H9 (cell line): ENCODE measurements around the gene ARF4. TPM values are rescaled to one million over a fixed set of nuclear protein-coding genes. Genes with fewer than 3 reads are reported as not detected.

Experiments used
- DNase-seq: peaks from one replicate; pipeline ENCODE4 v3.0.0-alpha.2; 2017
- H2AFZ ChIP-seq: one replicate; pipeline ENCODE4 v1.6.1; 2013; ENCODE audit warnings: mild to moderate bottlenecking, low read length, control low read depth, moderate library complexity
- H2AK5ac ChIP-seq: 2 replicates; pipeline ENCODE4 v1.6.1; 2013; ENCODE audit warnings: low read length, control low read depth, mixed read lengths; ENCODE audit not compliant: insufficient read length
- H2BK120ac ChIP-seq: one replicate; pipeline ENCODE4 v1.6.1; 2013; ENCODE audit warnings: low read depth, mild to moderate bottlenecking, low read length, control low read depth, inconsistent platforms; ENCODE audit not compliant: poor library complexity, severe bottlenecking
- H2BK12ac ChIP-seq: 2 replicates; pipeline ENCODE4 v1.6.1; 2013; ENCODE audit warnings: low read length, control low read depth, mixed read lengths, low read depth; ENCODE audit not compliant: insufficient read length
- H2BK15ac ChIP-seq: 2 replicates; pipeline ENCODE4 v1.6.1; 2013; ENCODE audit warnings: low read depth, low read length, control low read depth
- H2BK20ac ChIP-seq: one replicate; pipeline ENCODE4 v1.6.1; 2013; ENCODE audit warnings: low read depth, mild to moderate bottlenecking, low read length, control low read depth, inconsistent platforms; ENCODE audit not compliant: poor library complexity, severe bottlenecking
- H2BK5ac ChIP-seq: 2 replicates; pipeline ENCODE4 v1.6.1; 2013; ENCODE audit warnings: low read length, control low read depth, mixed read lengths; ENCODE audit not compliant: insufficient read length
- H3K14ac ChIP-seq: 2 replicates; pipeline ENCODE4 v1.6.1; 2013; ENCODE audit warnings: low read length, control low read depth; ENCODE audit not compliant: insufficient read depth
- H3K18ac ChIP-seq: 2 replicates; pipeline ENCODE4 v1.6.1; 2013; ENCODE audit warnings: low read depth, mild to moderate bottlenecking, mixed read lengths, low read length, control low read depth; ENCODE audit not compliant: insufficient read length
- H3K23ac ChIP-seq: 2 replicates; pipeline ENCODE4 v1.6.1; 2013; ENCODE audit warnings: low read length, control low read depth, mixed read lengths, low read depth; ENCODE audit not compliant: insufficient read length
- H3K23me2 ChIP-seq: 2 replicates; pipeline ENCODE4 v1.6.1; 2013; ENCODE audit warnings: low read depth, mild to moderate bottlenecking, mixed read lengths, low read length, control low read depth; ENCODE audit not compliant: insufficient read length, poor library complexity, severe bottlenecking
- H3K27ac ChIP-seq: 2 replicates; pipeline ENCODE4 v1.5.1; 2013; ENCODE audit warnings: low read length, control low read depth, mixed read lengths, low read depth; ENCODE audit not compliant: insufficient read length
- H3K27me3 ChIP-seq: 2 replicates; pipeline ENCODE4 v1.6.1; 2013; ENCODE audit warnings: low read length, control low read depth, inconsistent platforms; ENCODE audit not compliant: insufficient read depth
- H3K4ac ChIP-seq: 2 replicates; pipeline ENCODE4 v1.6.1; 2013; ENCODE audit warnings: low read depth, mild to moderate bottlenecking, control low read depth, inconsistent platforms, low read length, moderate library complexity
- H3K4me1 ChIP-seq: 2 replicates; pipeline ENCODE4 v1.6.1; 2013; ENCODE audit warnings: low read length, control low read depth, inconsistent platforms; ENCODE audit not compliant: insufficient read depth
- H3K4me2 ChIP-seq: 2 replicates; pipeline ENCODE4 v1.6.1; 2013; ENCODE audit warnings: low read length, control low read depth, mixed read lengths; ENCODE audit not compliant: insufficient read length, insufficient read depth
- H3K56ac ChIP-seq: 2 replicates; pipeline ENCODE4 v1.6.1; 2013; ENCODE audit warnings: low read depth, mild to moderate bottlenecking, mixed read lengths, low read length, control low read depth; ENCODE audit not compliant: insufficient read length
- H3K79me1 ChIP-seq: 2 replicates; pipeline ENCODE4 v1.6.1; 2013; ENCODE audit warnings: low read depth, mild to moderate bottlenecking, moderate library complexity, low read length, control low read depth, inconsistent platforms; ENCODE audit not compliant: insufficient read depth, poor library complexity, severe bottlenecking
- H3K79me2 ChIP-seq: 2 replicates; pipeline ENCODE4 v1.6.1; 2013; ENCODE audit warnings: low read length, control low read depth, inconsistent platforms; ENCODE audit not compliant: insufficient read depth
- H3K9ac ChIP-seq: 2 replicates; pipeline ENCODE4 v1.6.1; 2013; ENCODE audit warnings: low read length, control low read depth, mixed read lengths; ENCODE audit not compliant: insufficient read length; ENCODE audit errors: extremely low read depth
- H3K9me3 ChIP-seq: one replicate; pipeline ENCODE4 v1.6.1; 2013; ENCODE audit warnings: low read depth, low read length, inconsistent platforms; ENCODE audit not compliant: control insufficient read depth
- H3T11ph ChIP-seq: one replicate; pipeline ENCODE4 v1.6.1; 2013; ENCODE audit warnings: mild to moderate bottlenecking, low read length, control low read depth, inconsistent platforms
- H4K20me1 ChIP-seq: one replicate; pipeline ENCODE4 v1.6.1; 2013; ENCODE audit not compliant: control insufficient read depth, insufficient read length, insufficient read depth
- H4K5ac ChIP-seq: 2 replicates; pipeline ENCODE4 v1.6.1; 2013; ENCODE audit warnings: low read depth, mild to moderate bottlenecking, mixed read lengths, low read length, control low read depth; ENCODE audit not compliant: insufficient read length
- H4K8ac ChIP-seq: replicated peaks from 2 replicates; pipeline ENCODE4 v1.6.1; 2013; ENCODE audit warnings: low read length, control low read depth, mixed read lengths, low read depth; ENCODE audit not compliant: insufficient read length
- H4K91ac ChIP-seq: 2 replicates; pipeline ENCODE4 v1.6.1; 2013; ENCODE audit warnings: low read depth, mild to moderate bottlenecking, moderate library complexity, mixed read lengths, low read length, control low read depth; ENCODE audit not compliant: insufficient read length
- H3K27ac Mint-ChIP-seq, 3 experiments: 2 replicates in 2 of 3; 3 replicates in 1 of 3; pipeline ENCODE4 v1.8.0; 2020 to 2021; ENCODE audit warnings: mixed read lengths in 3 of 3, mild to moderate bottlenecking in 1 of 3, moderate library complexity in 1 of 3
- H3K27me3 Mint-ChIP-seq: 2 replicates; pipeline ENCODE4 v1.8.0; 2021; ENCODE audit warnings: low read depth, mild to moderate bottlenecking, moderate library complexity, mixed read lengths
- H3K36me3 Mint-ChIP-seq, 3 experiments: 2 replicates in 2 of 3; 3 replicates in 1 of 3; pipeline ENCODE4 v1.8.0; 2020 to 2021; ENCODE audit warnings: low read depth in 3 of 3, mixed read lengths in 3 of 3; ENCODE audit not compliant: insufficient read depth in 1 of 3
- H3K4me1 Mint-ChIP-seq, 2 experiments: 2 replicates each; pipeline ENCODE4 v1.8.0; 2020; ENCODE audit warnings: mixed read lengths in 2 of 2
- H3K4me3 Mint-ChIP-seq, 2 experiments: 2 replicates in 1 of 2; 3 replicates in 1 of 2; pipeline ENCODE4 v1.8.0; 2020 to 2021; ENCODE audit warnings: mild to moderate bottlenecking in 2 of 2, mixed read lengths in 2 of 2, moderate library complexity in 1 of 2
- H3K9me3 Mint-ChIP-seq, 2 experiments: 2 replicates in 1 of 2; 3 replicates in 1 of 2; pipeline ENCODE4 v1.8.0; 2020; ENCODE audit warnings: mild to moderate bottlenecking in 2 of 2, mixed read lengths in 2 of 2, moderate library complexity in 1 of 2
- WGBS: extraction: QIAGEN DNeasy Blood & Tissue Kit; methylation state at CpG from one replicate; pipeline ENCODE4 v1.1.7; 2013; ENCODE audit warnings: missing lambda C conversion rate, low lambda C conversion rate, mixed read lengths; ENCODE audit not compliant: insufficient read length; ENCODE audit errors: extremely low coverage; 5-methylcytosine and 5-hydroxymethylcytosine counted together
- total RNA-seq: library from RNA; stranded (reverse); gene quantifications from 2 replicates; pipeline ENCODE4 v1.2.1, GENCODE V29; 2021
- TF ChIP-seq, protein P1 (sequence below): fragments of 200-600 bp; sonication (generic); conservative IDR thresholded peaks from 3 replicates; pipeline ENCODE4 v1.8.0; 2021; ENCODE audit warnings: antibody characterized with exemption, mild to moderate bottlenecking

The ARF4 gene
- total RNA-seq, 1 experiment from 2014 or later: 160 TPM

DNA sequence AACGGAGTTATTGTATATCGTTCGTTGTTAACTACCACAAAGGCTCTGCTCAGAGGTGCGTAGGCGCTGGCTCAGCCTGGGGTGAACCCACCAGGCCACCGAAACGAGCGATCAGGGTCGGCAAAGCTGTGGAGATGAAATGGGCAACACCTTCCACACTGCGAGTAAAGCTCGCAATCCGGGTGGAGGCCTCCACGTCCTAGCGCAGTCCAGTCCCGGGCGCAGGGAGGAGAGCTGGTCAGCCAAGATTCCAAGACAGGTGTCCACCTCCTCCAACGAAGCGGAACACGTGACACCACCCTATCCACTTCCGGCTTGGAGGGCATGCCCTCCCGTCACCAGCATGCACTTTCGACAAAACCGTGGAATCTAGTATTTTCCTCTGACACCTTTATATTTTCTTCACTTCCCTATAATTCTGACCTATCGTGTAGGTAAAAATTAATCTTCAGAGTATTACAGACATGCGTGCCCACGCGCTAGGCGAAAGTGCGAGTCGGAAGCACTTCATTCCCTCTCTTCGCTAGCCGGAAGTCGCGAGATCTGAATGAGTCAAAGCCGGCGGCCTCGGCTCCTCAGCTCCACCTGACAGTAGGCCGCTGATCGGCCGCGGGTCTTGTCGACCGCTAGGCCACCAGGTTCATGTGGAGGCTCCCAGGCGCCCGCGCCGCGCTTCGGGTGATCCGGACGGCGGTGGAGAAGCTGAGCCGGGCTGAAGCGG, 41.2 kb downstream of the ARF4 start, which contains the start of gene PDE12:
PDE12 (plus strand) TSS at position 537 of the 721 bp plus-strand sequence; CDS start at position 643, 106 bp downstream.
- no peaks in the 10 kb centered on the region for H3K4me1 ChIP-seq
- no peak within 1 kb of the TSS for H2BK20ac ChIP-seq

More for the DNA sequence above, 41.2 kb downstream of the ARF4 start, which contains the start of gene PDE12:
- H4K91ac ChIP-seq: no peak within 1 kb of the TSS
- peak within 1 kb of the TSS; percentile 31 for H3K9ac ChIP-seq
- no CpG with 5 or more reads among the region's 54 CpGs for WGBS
- H3K18ac ChIP-seq: peak within 1 kb of the TSS; percentile 59
- no peak within 1 kb of the TSS for H4K8ac ChIP-seq
- H3K14ac ChIP-seq: peak within 1 kb of the TSS; percentile 70
- Mint-ChIP-seq H3K36me3 (peaks cover 0 to 15% (median 13%) of the 10 kb centered on the region in 3 experiments; a peak in 6 of 7 replicates), H3K27ac (peak within 1 kb of the TSS; percentile 98 to 100 (median 99)), H3K4me3 (peak within 1 kb of the TSS; percentile 88 to 89), H3K4me1 (peaks cover 14 to 20% of the 10 kb centered on the region in 2 experiments), H3K9me3 (no peaks in the 10 kb centered on the region), H3K27me3 (peaks cover 9% of the 10 kb centered on the region; the same call in 1 of the 2 replicates)
- H4K20me1 ChIP-seq: no peaks in the 10 kb centered on the region
- no peak within 1 kb of the TSS for H2AFZ ChIP-seq
- DNase-seq: peak; percentile 84
- H3K4ac ChIP-seq: no peak within 1 kb of the TSS
- H3K27me3 ChIP-seq: no peaks in the 10 kb centered on the region
- no peaks in the 10 kb centered on the region for H3K79me2 ChIP-seq
- no peak within 1 kb of the TSS for H4K5ac ChIP-seq
- no peak within 1 kb of the TSS for H3K27ac ChIP-seq
- no peak within 1 kb of the TSS for H3K56ac ChIP-seq
- H3K79me1 ChIP-seq: no peaks in the 10 kb centered on the region
- no peak within 1 kb of the TSS for H2BK15ac ChIP-seq
- H2AK5ac ChIP-seq: no peak within 1 kb of the TSS
- no peak within 1 kb of the TSS for H2BK12ac ChIP-seq
- TF ChIP-seq, protein P1, sequence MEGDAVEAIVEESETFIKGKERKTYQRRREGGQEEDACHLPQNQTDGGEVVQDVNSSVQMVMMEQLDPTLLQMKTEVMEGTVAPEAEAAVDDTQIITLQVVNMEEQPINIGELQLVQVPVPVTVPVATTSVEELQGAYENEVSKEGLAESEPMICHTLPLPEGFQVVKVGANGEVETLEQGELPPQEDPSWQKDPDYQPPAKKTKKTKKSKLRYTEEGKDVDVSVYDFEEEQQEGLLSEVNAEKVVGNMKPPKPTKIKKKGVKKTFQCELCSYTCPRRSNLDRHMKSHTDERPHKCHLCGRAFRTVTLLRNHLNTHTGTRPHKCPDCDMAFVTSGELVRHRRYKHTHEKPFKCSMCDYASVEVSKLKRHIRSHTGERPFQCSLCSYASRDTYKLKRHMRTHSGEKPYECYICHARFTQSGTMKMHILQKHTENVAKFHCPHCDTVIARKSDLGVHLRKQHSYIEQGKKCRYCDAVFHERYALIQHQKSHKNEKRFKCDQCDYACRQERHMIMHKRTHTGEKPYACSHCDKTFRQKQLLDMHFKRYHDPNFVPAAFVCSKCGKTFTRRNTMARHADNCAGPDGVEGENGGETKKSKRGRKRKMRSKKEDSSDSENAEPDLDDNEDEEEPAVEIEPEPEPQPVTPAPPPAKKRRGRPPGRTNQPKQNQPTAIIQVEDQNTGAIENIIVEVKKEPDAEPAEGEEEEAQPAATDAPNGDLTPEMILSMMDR: no peak
- H2BK120ac ChIP-seq: no peak within 1 kb of the TSS
- H3K9me3 ChIP-seq: no peaks in the 10 kb centered on the region
- H2BK5ac ChIP-seq: no peak within 1 kb of the TSS
- no peak within 1 kb of the TSS for H3K23ac ChIP-seq
- no peak within 1 kb of the TSS for H3T11ph ChIP-seq
- peaks cover 10% of the 10 kb centered on the region for H3K23me2 ChIP-seq
- H3K4me2 ChIP-seq: peak within 1 kb of the TSS; percentile 75
